T follicular helper cell (primary cell): ENCODE data around the gene CTRL.

Source experiments
- DNase-seq: peaks from one replicate; pipeline ENCODE4 v3.0.0-alpha.2; 2020; ENCODE audit warnings: low read depth

CTRL gene

GRCh38 chr16:67892375-67892774 lies 39.3 kb downstream of the CTRL start:
- DNase-seq = no peak

- DNase-seq = no peak
Observed at GRCh38 chr16:67888331-67888730, 43.3 kb downstream of the CTRL start.

GRCh38 chr16:67886387-67886786 lies 45.3 kb downstream of the CTRL start:
- DNase-seq = no peak

- DNase-seq = no peak
Observed at GRCh38 chr16:67885976-67886375, 45.7 kb downstream of the CTRL start.

- DNase-seq = no peak
Observed at GRCh38 chr16:67885545-67885944, 46.1 kb downstream of the CTRL start.

GRCh38 chr16:67884684-67885083 lies 47.0 kb downstream of the CTRL start, which contains the start of gene NRN1L:
TSS of gene NRN1L (plus strand) at chr16:67884885. CDS start at chr16:67884904, 19 bp downstream.
- no peak for DNase-seq

GRCh38 chr16:67883872-67884261 lies 47.8 kb downstream of the CTRL start:
- DNase-seq = peak; percentile 67

GRCh38 chr16:67883146-67883871 lies 48.4 kb downstream of the CTRL start:
- no peak for DNase-seq

- no peak for DNase-seq
Observed at GRCh38 chr16:67882374-67883145, 49.1 kb downstream of the CTRL start.

- DNase-seq = no peak
Observed at GRCh38 chr16:67881621-67882161, 50.0 kb downstream of the CTRL start.

GRCh38 chr16:67880584-67880983 lies 51.1 kb downstream of the CTRL start:
- no peak for DNase-seq

GRCh38 chr16:67879936-67880335 lies 51.7 kb downstream of the CTRL start:
- no peak for DNase-seq
